ENCODE measurements around the gene SELENOO.
"Not testable (repeated sequence)": the region's sequence is repeated elsewhere in the genome, so short reads cannot be mapped to it uniquely, and the experiment has no call there.

The SELENOO gene, protein sequence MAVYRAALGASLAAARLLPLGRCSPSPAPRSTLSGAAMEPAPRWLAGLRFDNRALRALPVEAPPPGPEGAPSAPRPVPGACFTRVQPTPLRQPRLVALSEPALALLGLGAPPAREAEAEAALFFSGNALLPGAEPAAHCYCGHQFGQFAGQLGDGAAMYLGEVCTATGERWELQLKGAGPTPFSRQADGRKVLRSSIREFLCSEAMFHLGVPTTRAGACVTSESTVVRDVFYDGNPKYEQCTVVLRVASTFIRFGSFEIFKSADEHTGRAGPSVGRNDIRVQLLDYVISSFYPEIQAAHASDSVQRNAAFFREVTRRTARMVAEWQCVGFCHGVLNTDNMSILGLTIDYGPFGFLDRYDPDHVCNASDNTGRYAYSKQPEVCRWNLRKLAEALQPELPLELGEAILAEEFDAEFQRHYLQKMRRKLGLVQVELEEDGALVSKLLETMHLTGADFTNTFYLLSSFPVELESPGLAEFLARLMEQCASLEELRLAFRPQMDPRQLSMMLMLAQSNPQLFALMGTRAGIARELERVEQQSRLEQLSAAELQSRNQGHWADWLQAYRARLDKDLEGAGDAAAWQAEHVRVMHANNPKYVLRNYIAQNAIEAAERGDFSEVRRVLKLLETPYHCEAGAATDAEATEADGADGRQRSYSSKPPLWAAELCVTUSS

DNA sequence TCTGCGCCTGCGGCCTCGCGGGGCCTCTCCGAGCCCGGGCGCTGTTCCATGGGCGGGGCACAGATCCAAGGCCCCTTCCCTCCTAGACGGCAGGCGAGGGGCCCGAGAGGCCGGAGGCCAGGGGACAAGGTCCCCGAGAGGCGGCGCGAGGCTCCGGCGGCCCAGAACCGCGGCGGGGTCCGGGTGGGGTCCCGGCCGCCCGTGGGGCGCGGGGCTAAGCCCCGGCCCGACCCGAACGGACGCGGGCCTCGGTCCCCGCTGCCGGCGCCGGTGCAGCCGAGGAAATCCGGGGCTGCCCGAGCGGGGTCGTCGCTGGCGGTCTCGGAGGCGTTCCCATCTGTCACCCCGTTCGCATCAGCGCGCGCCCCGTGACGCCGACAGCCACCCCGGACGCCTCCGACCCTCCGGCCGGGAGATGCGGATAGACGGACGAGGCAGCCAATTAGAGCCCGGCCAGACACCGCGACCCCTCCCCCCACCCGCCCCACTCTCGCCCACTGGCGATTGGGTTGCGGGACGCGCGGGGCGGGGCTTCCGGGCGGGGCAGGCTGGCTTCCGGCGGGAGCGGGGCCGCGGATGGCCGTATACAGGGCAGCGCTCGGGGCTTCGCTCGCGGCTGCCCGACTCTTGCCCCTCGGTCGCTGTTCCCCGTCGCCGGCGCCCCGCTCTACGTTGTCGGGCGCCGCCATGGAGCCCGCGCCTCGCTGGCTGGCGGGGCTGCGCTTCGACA is at the start of gene SELENOO:
Gene SELENOO (plus strand): TSS at position 551 of the 730 bp plus-strand sequence. CDS start 26 bp downstream, at position 577.
- DNase-seq (ENCODE audit: low read depth in 2 of 2): peak; percentile 83 to 86

- DNase-seq (ENCODE audit: low read depth in 2 of 2): no peak
Measured at GRCh38 chr22:50151571-50152537, 49.0 kb upstream of the SELENOO start.

DNA sequence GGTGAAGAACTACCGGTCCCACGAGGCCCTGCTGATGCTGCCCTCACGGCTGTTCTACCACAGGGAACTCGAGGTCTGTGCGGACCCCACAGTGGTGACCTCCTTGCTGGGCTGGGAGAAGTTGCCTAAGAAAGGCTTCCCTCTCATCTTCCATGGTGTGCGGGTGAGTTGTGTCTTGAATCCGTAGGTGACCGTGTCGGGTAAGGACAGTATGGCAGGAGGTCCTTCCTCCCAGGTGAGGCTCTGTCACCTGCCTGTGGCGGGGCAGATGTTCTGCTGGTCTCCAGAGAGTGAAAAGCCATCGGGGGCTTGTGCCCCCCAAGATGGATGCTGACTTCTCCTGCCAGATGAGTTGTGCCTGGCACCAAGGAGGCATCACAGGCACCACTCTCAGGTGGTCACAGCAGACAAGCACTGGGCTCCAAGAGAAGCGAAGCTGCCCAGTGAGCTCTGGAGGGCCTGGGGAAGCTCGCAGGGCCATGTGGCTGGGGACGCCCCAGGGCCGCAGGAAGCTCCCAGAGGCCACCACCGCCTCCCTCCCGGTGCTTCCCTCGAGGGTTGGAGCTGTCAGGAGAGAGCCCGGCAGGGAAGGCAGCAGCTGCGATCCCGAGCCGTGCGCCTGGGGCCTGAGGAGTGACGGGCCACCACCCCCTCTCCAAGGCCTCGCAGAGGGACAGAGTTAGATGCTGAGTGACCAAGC is 47.6 kb upstream of the SELENOO start:
- no peak for DNase-seq (ENCODE audit: low read depth in 2 of 2)

GRCh38 chr22:50153756-50154140 is 47.1 kb upstream of the SELENOO start:
- DNase-seq (ENCODE audit: low read depth in 2 of 2): no peak

DNA sequence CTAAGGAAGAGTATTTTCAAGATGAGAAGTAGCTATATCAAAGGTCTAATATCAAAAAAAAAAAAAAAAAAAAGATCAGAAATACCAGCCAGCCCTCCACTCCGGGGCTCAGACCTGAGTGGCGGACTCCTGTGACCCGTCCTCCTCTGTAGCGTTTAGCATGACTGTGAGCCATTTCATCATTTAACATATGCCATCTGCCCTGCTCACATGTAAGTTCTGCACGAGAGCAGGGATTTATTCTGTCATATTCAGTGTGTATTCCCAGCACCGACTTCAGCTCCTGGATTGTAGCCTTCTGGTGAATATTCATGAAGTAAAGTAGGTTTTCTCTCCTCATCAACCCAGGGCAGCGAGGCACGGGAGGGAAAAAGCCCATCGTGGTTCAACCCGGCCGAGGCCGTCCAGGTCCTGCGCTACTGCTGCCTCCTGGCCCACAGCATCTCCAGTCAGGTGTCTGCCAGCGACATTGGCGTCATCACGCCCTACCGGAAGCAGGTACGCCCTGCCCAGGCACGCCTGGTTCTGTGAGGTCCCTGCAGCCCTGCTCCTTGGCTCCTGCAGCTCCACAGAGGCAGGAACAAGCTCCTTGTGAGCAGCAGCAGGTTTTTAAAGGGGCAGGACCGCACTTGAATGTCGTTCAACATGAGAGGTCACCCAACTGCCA is 43.0 kb upstream of the SELENOO start:
- DNase-seq (ENCODE audit: low read depth in 2 of 2): no peak

GRCh38 chr22:50160947-50161346 is 39.9 kb upstream of the SELENOO start:
- no peak for DNase-seq (ENCODE audit: low read depth in 2 of 2)

GRCh38 chr22:50161508-50162390 is 39.1 kb upstream of the SELENOO start:
- no peak for DNase-seq (ENCODE audit: low read depth in 2 of 2)

DNA sequence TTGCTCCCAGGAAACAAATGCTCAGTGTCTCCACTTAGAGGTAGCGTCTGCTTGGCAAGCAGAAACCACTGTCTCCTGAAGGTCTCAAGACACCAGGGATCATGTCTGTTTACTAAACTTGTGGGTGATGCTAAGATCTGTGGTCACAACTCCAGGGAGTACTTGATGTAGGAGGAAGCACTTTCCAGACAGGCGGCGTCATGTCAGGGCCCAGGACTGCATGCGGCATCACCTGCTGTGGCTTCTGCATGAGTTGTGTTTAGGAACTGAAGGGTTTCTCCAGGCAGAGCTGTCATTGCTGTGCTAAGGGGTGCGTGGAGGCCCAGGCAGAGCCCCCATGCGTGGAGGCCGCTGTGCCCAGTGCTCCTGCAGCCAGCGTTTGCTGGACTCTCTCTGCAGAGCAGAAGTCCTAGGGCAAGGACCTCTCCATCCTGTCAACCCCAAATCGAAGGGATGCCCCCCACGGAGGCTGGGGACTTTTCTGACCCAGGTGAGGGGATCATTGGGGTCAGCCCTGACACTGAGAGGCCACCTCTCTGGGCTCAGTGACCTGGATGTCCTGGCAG is 38.3 kb upstream of the SELENOO start:
- DNase-seq (ENCODE audit: low read depth in 2 of 2): no peak

- DNase-seq (ENCODE audit: low read depth in 2 of 2): no peak
Measured at GRCh38 chr22:50165436-50166123, 35.2 kb upstream of the SELENOO start.

DNA sequence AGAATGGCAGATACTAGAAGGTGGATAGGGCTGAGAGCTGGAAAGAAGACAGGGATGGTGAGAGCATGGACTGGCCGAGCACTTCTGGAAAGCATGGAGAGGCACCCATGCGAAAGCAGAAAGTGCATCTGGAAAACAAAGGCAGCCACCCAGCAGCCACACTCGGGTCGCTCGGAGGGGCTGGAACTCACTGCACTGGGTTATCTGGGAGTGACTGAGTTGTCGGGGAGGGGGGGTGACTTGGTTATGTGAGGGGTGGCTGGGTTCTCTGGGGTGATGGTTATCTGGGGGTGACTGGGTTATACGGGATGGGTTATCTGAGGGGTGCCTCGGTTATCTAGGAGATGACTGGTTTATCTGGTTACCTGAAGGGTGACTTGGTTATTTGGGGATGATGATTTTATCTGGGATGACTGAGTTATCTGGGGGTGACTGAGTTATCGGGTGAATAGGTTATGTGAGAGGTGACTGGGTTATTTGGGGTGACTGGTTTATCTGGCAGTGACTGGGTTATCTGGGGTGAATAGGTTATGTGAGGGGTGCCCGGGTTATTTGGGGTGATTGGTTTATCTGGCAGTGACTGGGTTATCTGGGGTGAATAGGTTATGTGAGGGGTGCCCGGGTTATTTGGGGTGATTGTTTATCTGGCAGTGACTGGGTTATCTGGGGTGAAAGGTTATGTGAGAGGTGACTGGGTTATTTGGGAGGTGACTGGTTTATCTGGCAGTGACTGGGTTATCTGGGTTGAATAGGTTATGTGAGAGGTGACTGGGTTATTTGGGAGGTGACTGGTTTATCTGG is 32.9 kb upstream of the SELENOO start:
- no peak for DNase-seq (ENCODE audit: low read depth in 2 of 2)

- DNase-seq (ENCODE audit: low read depth in 2 of 2): not testable (repeated sequence)
Measured at GRCh38 chr22:50168490-50169180, 32.2 kb upstream of the SELENOO start.

- no peak for DNase-seq (ENCODE audit: low read depth in 2 of 2)
Measured at GRCh38 chr22:50169181-50169759, 31.5 kb upstream of the SELENOO start.

DNA sequence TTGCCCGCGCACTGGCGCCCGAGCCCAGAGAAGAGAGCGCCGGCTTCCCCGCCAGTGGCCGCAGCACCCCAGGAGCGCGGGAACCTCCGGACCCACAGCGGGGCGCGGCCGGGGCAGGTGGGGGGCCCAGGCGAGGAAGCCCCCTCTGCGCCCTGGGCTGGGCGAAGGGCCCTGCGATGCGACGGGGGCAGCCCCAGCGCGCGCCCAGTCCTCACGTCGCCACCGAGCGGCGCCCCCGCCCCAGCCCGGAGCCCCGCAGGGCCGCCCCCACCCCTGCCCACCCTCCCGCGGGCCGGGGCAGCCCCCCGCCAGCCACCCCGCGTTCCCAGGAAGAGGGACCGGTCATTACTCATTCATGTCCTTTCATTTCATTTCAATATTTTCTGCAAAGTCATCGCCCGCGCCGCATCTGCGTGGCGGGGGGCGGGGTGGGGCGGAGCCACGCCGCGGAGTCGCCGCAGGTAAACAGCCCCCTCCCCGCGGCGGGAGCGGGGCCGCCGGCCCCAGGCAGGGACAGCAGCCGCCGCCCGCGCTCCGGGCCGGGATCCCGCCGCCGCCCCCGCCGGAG is 31.0 kb upstream of the SELENOO start:
- DNase-seq (ENCODE audit: low read depth in 2 of 2): peak in 1 of 2 donors; percentile 48

GRCh38 chr22:50170453-50171318 is 30.1 kb upstream of the SELENOO start, which contains the start of gene PANX2:
TSS of gene PANX2 (plus strand) at chr22:50170731. CDS start at chr22:50170731, 0 bp downstream.
- DNase-seq (ENCODE audit: low read depth in 2 of 2): no peak
